SU-DHL-6 (cell line): ENCODE measurements around the gene SHC3.

Experiments
- H2AFZ ChIP-seq: fragments of 200-600 bp; sonication (generic); 2 replicates; pipeline ENCODE4 v1.6.1; 2014; ENCODE audit warnings: low read depth, mild to moderate bottlenecking, moderate library complexity, mixed read lengths, antibody characterized with exemption, low read length; ENCODE audit not compliant: severe bottlenecking
- H3F3A ChIP-seq: fragments of 200-600 bp; shearing (Covaris generic); 2 replicates; pipeline ENCODE4 v1.6.0; 2016; ENCODE audit warnings: antibody characterized with exemption, mild to moderate bottlenecking; ENCODE audit not compliant: insufficient read depth
- H3K27ac ChIP-seq: fragments of 200-600 bp; sonication (generic); 2 replicates; pipeline ENCODE4 v1.5.1; 2016; ENCODE audit warnings: low read depth, mild to moderate bottlenecking, low read length, moderate library complexity, mixed read lengths
- H3K27me3 ChIP-seq: fragments of 200-600 bp; sonication (generic), shearing (Covaris generic); 2 replicates; pipeline ENCODE4 v1.6.0; 2014; ENCODE audit warnings: mild to moderate bottlenecking, low read length
- H3K36me3 ChIP-seq: fragments of 200-600 bp; sonication (generic); 2 replicates; pipeline ENCODE4 v1.6.1; 2014; ENCODE audit warnings: mild to moderate bottlenecking, low read length, mixed read lengths
- H3K4me2 ChIP-seq: fragments of 300-600, 200-600 bp; shearing (Covaris generic), sonication (generic); 2 replicates; pipeline ENCODE4 v1.6.0; 2014; ENCODE audit warnings: low read length, low read depth, mild to moderate bottlenecking; ENCODE audit not compliant: poor library complexity, severe bottlenecking
- H3K4me3 ChIP-seq: fragments of 200-600 bp; sonication (generic); 2 replicates; pipeline ENCODE4 v1.5.1; 2014; ENCODE audit warnings: antibody characterized with exemption, low read length, mild to moderate bottlenecking, mixed read lengths; ENCODE audit not compliant: insufficient read depth, poor library complexity, severe bottlenecking
- H3K79me2 ChIP-seq: fragments of 200-600 bp; sonication (generic); 2 replicates; pipeline ENCODE4 v1.6.1; 2014; ENCODE audit warnings: mild to moderate bottlenecking, low read length, moderate library complexity; ENCODE audit not compliant: insufficient read depth
- H3K9ac ChIP-seq: fragments of 200-600 bp; sonication (generic); 2 replicates; pipeline ENCODE4 v1.7.0; 2014; ENCODE audit warnings: mild to moderate bottlenecking, low read length
- H3K9me2 ChIP-seq: fragments of 200-600 bp; sonication (generic); replicated peaks from 2 replicates; pipeline ENCODE4 v1.6.1; 2014; ENCODE audit warnings: low read length; ENCODE audit not compliant: insufficient read depth
- H3K9me3 ChIP-seq: fragments of 200-600 bp; sonication (generic); 2 replicates; pipeline ENCODE4 v1.6.1; 2014; ENCODE audit warnings: low read length, mixed read lengths; ENCODE audit not compliant: insufficient read depth
- H4K20me1 ChIP-seq: fragments of 200-600 bp; sonication (generic); 2 replicates; pipeline ENCODE4 v1.6.1; 2014; ENCODE audit warnings: low read depth, mild to moderate bottlenecking, antibody characterized with exemption, low read length, moderate library complexity, mixed read lengths
- EZH2phosphoT487 ChIP-seq: fragments of 200-600 bp; sonication (generic), shearing (Covaris generic); conservative IDR thresholded peaks from 2 replicates; pipeline ENCODE4 v1.6.1; 2018; ENCODE audit warnings: mild to moderate bottlenecking, antibody characterized with exemption, low read length, moderate library complexity, mixed read lengths
- TF ChIP-seq, protein P1 (sequence below): fragments of 200-600 bp; sonication (generic); IDR thresholded peaks from one replicate; pipeline ENCODE4 v1.5.1; 2017; ENCODE audit warnings: antibody characterized with exemption, mild to moderate bottlenecking, low read length, moderate library complexity; ENCODE audit not compliant: insufficient read depth, poor library complexity, severe bottlenecking

The SHC3 gene

DNA sequence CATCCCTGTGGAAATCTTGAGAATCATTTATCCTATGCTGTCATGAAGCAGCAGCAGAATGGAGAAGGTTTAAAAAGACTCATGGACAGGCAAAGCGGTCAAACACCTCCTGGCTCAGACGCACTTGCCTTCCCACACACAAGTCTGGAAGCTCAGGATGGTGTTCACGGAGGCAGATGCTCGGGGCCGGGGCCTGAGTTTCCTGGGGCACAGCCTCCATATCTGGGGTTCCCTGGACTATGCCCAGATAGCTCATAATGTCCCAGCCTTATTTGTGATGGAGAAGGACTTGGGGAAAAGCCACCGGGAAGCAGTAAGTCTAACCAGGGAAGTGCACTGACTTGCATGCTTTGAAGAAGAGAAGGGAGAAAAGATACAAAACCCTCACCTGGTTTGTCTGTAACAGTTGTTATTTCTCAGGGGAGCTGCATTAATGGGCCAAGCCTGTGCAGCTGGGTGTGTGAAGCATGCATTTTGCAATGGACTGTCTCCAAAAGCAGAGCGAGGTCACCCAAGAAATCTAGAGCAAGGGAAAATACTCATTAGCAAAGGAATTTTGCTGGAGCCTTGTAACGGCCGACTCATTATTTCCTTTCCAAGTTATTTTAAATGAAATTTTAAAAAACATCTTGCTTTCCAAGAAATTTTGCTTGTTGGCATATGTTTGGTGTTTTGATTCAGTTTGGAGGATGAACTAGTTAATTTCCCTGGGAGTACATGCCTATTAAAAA is 184.0 kb downstream of the SHC3 start:
- Histone ChIP-seq H3K9me3 (no peaks in the 10 kb centered on the region), H4K20me1 (no peaks in the 10 kb centered on the region), H3K4me2 (no peak overlapping the region), H3K4me3 (no peak overlapping the region), H3K79me2 (no peaks in the 10 kb centered on the region), H3F3A (no peaks in the 10 kb centered on the region), H3K9me2 (no peaks in the 10 kb centered on the region), H3K9ac (no peak overlapping the region), H3K36me3 (no peaks in the 10 kb centered on the region), H3K27ac (no peak overlapping the region), H3K27me3 (no peaks in the 10 kb centered on the region), H2AFZ (no peak overlapping the region)
- TF ChIP-seq, protein P1, sequence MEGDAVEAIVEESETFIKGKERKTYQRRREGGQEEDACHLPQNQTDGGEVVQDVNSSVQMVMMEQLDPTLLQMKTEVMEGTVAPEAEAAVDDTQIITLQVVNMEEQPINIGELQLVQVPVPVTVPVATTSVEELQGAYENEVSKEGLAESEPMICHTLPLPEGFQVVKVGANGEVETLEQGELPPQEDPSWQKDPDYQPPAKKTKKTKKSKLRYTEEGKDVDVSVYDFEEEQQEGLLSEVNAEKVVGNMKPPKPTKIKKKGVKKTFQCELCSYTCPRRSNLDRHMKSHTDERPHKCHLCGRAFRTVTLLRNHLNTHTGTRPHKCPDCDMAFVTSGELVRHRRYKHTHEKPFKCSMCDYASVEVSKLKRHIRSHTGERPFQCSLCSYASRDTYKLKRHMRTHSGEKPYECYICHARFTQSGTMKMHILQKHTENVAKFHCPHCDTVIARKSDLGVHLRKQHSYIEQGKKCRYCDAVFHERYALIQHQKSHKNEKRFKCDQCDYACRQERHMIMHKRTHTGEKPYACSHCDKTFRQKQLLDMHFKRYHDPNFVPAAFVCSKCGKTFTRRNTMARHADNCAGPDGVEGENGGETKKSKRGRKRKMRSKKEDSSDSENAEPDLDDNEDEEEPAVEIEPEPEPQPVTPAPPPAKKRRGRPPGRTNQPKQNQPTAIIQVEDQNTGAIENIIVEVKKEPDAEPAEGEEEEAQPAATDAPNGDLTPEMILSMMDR: no peak
- no peak for TF ChIP-seq EZH2phosphoT487

DNA sequence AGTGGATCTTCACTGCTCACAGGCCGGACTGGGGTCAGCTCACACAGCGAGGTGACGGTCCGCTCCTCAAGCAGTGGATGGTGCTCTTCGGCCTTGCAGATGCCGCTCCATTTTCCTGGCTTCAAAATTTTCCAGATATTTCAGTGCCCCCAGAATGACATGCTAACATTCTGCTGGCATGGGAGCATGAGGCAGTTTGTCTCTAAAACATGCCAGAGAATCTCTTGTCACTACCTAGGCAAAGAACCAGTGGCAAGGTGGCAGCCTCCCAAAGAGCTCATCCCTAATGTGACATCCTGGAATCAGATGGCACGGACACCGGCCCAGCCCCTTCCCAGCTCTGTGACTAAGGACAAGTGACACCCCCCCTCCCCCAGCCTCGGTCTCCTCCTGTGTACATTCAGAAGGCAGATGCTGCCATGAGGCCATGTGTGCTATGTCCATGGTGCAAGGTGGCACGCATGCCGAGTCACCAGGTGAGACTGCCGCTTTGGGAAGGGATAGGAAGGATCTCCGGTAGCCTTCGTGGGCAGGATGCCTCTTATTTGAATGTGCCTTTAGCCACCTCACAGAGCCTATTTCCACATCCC is 184.7 kb downstream of the SHC3 start:
- H3K9me2 ChIP-seq: no peaks in the 10 kb centered on the region
- no peaks in the 10 kb centered on the region for H3F3A ChIP-seq
- TF ChIP-seq, protein P1: no peak
- no peak for TF ChIP-seq EZH2phosphoT487
- H3K4me3 ChIP-seq: no peak overlapping the region
- H2AFZ ChIP-seq: no peak overlapping the region
- no peaks in the 10 kb centered on the region for H4K20me1 ChIP-seq
- H3K4me2 ChIP-seq: no peak overlapping the region
- no peaks in the 10 kb centered on the region for H3K9me3 ChIP-seq
- H3K27ac ChIP-seq: no peak overlapping the region
- H3K9ac ChIP-seq: no peak overlapping the region
- no peaks in the 10 kb centered on the region for H3K79me2 ChIP-seq
- no peaks in the 10 kb centered on the region for H3K36me3 ChIP-seq
- H3K27me3 ChIP-seq: no peaks in the 10 kb centered on the region

DNA sequence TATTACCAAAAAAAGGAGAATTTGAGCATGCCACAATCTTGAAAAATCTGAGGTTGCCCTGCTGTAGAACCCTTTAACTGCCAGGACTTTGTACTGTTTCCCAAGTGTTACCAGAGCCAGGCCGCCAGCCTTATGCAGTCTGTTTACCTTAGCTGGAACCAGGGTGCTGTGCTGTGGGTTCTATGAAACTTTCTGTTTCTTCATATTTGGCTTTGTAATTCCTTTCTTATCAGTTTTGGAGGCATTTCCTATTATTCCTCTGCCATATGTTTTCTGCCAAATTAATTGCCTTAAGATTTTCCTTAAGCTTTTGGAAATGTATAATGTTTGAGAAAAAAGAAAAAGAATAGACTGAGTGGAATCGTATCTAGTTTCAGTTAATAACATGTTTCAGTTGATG is 185.3 kb downstream of the SHC3 start:
- Histone ChIP-seq H3K4me2 (no peak overlapping the region), H4K20me1 (no peaks in the 10 kb centered on the region), H3F3A (no peaks in the 10 kb centered on the region), H3K27me3 (no peaks in the 10 kb centered on the region), H3K9me2 (no peaks in the 10 kb centered on the region), H2AFZ (no peak overlapping the region), H3K79me2 (no peaks in the 10 kb centered on the region), H3K4me3 (no peak overlapping the region), H3K9ac (no peak overlapping the region), H3K9me3 (no peaks in the 10 kb centered on the region), H3K36me3 (no peaks in the 10 kb centered on the region), H3K27ac (no peak overlapping the region)
- TF ChIP-seq EZH2phosphoT487: no peak
- TF ChIP-seq, protein P1: no peak
